Adipocyte (in vitro differentiated cells): Measurements from ENCODE around the gene SNAPC5.

Experiments used
- DNase-seq: peaks from one replicate; pipeline ENCODE4 v3.0.0-alpha.2; 2015; ENCODE audit warnings: low read depth
- H3K27me3 ChIP-seq: replicated peaks from 2 replicates; pipeline ENCODE4 v1.7.0; 2013; ENCODE audit warnings: mild to moderate bottlenecking, low read length, moderate library complexity; ENCODE audit not compliant: control insufficient read depth, insufficient read depth
- H3K36me3 ChIP-seq: 2 replicates; pipeline ENCODE4 v1.7.0; 2013; ENCODE audit warnings: low read length, mild to moderate bottlenecking, moderate library complexity; ENCODE audit not compliant: control insufficient read depth, insufficient read depth, severe bottlenecking
- H3K4me1 ChIP-seq: 2 replicates; pipeline ENCODE4 v1.7.0; 2013; ENCODE audit warnings: mild to moderate bottlenecking, low read length, moderate library complexity; ENCODE audit not compliant: control insufficient read depth, insufficient read depth
- H3K4me3 ChIP-seq: 2 replicates; pipeline ENCODE4 v1.7.0; 2013; ENCODE audit warnings: mild to moderate bottlenecking, low read length, moderate library complexity
- H3K9ac ChIP-seq: 2 replicates; pipeline ENCODE4 v1.7.0; 2013; ENCODE audit warnings: mild to moderate bottlenecking, low read length, moderate library complexity
- H3K9me3 ChIP-seq: 2 replicates; pipeline ENCODE4 v1.7.0; 2013; ENCODE audit warnings: mild to moderate bottlenecking, low read length, moderate library complexity; ENCODE audit not compliant: control insufficient read depth

SNAPC5 gene

GRCh38 chr15:66452971-66453580 is 44.5 kb downstream of the SNAPC5 start:
- Histone ChIP-seq H3K4me3 (no peak overlapping the region), H3K27me3 (no peaks in the 10 kb centered on the region), H3K9me3 (no peaks in the 10 kb centered on the region), H3K36me3 (peaks cover 8% of the 10 kb centered on the region), H3K4me1 (peaks cover 16% of the 10 kb centered on the region), H3K9ac (no peak overlapping the region)
- DNase-seq, result no peak

- Histone ChIP-seq H3K4me1 (peaks cover 16% of the 10 kb centered on the region), H3K4me3 (no peak overlapping the region), H3K9me3 (no peaks in the 10 kb centered on the region), H3K36me3 (peaks cover 8% of the 10 kb centered on the region), H3K9ac (no peak overlapping the region), H3K27me3 (no peaks in the 10 kb centered on the region)
- no peak for DNase-seq
These were observed 45.1 kb downstream of the SNAPC5 start for GRCh38 chr15:66452420-66452819.
